Hematopoietic multipotent progenitor cell treated with erythropoietin and hydrocortisone succinate and interleukin-3 and kit ligand, for 17 days (in vitro differentiated cells): ENCODE data around the gene CHIC1.
"Not testable (repeated sequence)": the region's sequence is repeated elsewhere in the genome, so short reads cannot be mapped to it uniquely, and the experiment has no call there.

Source experiments
- DNase-seq: peaks from one replicate; pipeline ENCODE4 v3.0.0-alpha.2; 2015; ENCODE audit warnings: low spot score

Gene CHIC1

GRCh38 chrX:73562984-73563737, at the start of gene CHIC1:
CHIC1 (plus strand) TSS chrX:73563197; CDS start chrX:73563285, 88 bp downstream.
- DNase-seq = peak; percentile 39

DNA sequence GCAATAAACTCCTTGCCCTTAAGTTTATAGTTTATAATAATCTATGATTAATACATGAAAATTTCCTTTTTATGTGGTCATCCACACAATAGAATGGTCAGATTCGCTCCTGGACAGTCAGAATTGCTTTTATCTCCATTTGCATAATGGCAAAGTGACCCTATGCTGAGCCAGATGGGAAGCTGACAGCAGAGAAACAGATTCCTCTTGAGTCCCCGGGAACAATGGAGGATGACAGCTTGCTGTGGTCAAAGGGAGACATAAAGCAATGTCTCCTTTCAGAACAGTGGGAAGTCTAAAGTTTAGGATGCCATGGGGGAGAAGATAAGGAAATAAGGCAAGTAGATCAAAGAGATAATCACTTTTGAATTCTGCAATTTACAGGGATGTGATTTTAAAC, 40.2 kb upstream of the CHIC1 start:
- DNase-seq = not testable (repeated sequence)

DNA sequence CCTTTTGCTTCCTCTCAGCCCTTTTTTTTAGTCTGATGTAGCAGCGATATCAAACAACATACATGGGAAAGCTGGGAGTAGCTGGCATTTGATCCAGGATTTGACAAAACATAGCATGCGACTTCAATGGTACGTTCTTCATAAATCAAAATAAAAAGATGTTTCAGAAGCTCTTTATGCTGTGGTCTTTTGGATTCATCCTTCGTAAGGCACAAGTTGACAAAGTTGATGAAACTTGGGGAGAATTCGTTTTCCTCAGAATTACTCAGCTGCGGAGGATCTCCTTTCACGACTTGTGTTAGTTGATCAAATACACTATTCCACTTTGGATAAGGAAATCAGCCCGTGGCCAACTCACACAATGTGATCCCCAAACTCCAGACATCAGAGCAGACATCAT, 38.1 kb upstream of the CHIC1 start:
- DNase-seq = no peak

- DNase-seq = no peak
Observed at GRCh38 chrX:73525928-73526690, 36.9 kb upstream of the CHIC1 start.

- not testable (repeated sequence) for DNase-seq
Observed at GRCh38 chrX:73531655-73532054, 31.3 kb upstream of the CHIC1 start.

- DNase-seq = no peak
Observed at GRCh38 chrX:73556159-73556558, 6.8 kb upstream of the CHIC1 start.

- no peak for DNase-seq
Observed at GRCh38 chrX:73561801-73562200, 1.2 kb upstream of the CHIC1 start.

- DNase-seq = peak; percentile 2
Observed at GRCh38 chrX:73562458-73562857, 539 bp upstream of the CHIC1 start.

DNA sequence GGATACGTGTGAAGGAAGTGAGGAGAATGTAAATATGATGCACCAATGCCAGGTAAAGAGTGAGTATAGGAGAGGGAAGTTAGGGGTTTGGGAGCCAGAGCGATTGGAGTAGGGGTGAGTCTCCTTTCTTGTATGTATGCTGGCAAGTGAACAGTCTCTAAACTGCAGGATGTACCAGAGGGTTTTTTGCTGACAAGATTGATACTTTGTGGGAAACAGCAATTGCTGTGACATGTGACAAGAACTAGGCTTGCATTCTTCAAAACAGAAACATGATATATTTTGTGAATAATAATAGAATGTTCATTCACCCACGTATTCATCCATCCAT, 706 bp downstream of the CHIC1 start:
- DNase-seq = peak; percentile 3

- no peak for DNase-seq
Observed at GRCh38 chrX:73577361-73577760, 14.4 kb downstream of the CHIC1 start.

GRCh38 chrX:73581002-73581628, 18.1 kb downstream of the CHIC1 start:
- DNase-seq = no peak

DNA sequence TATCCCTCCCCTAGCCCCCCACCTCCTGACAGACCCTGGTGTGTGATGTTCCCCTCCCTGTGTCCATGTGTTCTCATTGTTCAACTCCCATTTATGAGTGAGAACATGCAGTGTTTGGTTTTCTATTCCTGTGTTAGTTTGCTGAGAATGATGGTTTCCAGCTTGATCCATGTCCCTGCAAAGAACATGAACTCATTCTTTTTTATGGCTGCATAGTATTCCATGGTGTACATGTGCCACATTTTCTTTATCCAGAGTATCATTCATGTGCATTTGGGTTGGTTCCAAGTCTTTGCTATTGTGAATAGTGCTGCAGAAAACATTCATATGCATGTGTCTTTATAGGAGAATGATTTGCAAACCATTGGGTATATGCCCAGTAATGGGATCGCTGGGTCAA, 34.8 kb downstream of the CHIC1 start:
- not testable (repeated sequence) for DNase-seq

DNA sequence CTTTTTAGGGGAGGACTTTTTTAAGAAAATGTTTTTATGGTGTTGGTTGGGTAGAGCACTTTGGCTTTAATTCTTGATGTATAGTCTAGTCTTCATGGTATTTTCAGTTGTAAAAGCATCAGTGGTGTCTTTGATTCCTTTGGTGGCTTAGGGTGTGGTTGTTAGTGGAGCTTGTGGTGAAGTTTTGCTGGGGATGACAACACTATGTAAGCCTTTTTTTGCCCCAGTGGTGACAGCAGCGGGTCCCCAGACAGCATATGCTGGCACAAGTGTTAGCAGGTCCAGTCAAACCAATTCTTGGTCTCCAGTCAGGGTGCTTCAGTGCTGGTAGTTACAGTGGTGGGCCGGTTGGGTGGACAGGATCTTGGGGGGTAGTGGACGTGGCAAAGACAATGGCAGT, 52.0 kb downstream of the CHIC1 start:
- no peak for DNase-seq

- not testable (repeated sequence) for DNase-seq
Observed at GRCh38 chrX:73641669-73642068, 78.7 kb downstream of the CHIC1 start.

GRCh38 chrX:73647212-73647611, 84.2 kb downstream of the CHIC1 start:
- DNase-seq = no peak

- no peak for DNase-seq
Observed at GRCh38 chrX:73647632-73648322, 84.8 kb downstream of the CHIC1 start.

DNA sequence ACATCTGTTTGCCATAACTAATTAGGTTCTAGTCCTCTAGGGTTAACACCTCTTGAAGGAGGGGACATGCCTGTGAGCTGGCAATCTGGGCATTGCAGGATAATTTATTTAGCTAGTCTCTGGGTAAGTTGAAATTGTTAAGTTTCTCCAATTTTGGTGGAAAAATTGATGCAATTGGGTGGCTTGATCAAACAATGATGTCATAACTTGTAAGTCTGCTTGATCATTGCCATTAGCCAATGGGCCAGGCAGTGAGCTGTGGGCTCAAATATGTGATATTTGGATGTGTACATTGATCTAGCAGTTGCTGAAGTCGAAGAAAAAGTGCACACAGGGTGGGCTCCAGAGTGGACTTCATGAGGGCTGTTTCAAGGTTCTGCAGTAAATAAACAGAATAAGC, 98.3 kb downstream of the CHIC1 start:
- DNase-seq = not testable (repeated sequence)

DNA sequence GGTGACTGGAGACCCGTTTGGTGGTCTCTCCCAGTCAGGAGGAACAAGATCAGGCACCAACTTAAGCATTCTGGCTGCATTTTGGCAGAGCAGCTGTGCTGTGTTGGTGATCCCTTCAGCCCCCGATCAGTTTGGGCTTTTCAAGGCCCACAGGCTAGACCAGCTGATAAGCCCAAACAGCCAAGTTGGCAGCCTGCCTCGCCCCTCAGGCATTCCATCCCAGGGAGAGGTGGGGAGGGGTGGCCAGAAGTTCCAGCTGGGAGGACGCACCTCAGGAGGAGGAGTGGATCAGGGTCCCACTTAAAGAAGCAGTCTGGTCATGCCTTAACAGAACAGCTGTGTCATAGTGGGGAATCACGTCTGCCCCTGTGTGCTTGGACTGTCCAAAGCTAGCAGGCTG, 105.8 kb downstream of the CHIC1 start:
- DNase-seq = no peak

GRCh38 chrX:73681408-73681807, 118.4 kb downstream of the CHIC1 start:
- no peak for DNase-seq

DNA sequence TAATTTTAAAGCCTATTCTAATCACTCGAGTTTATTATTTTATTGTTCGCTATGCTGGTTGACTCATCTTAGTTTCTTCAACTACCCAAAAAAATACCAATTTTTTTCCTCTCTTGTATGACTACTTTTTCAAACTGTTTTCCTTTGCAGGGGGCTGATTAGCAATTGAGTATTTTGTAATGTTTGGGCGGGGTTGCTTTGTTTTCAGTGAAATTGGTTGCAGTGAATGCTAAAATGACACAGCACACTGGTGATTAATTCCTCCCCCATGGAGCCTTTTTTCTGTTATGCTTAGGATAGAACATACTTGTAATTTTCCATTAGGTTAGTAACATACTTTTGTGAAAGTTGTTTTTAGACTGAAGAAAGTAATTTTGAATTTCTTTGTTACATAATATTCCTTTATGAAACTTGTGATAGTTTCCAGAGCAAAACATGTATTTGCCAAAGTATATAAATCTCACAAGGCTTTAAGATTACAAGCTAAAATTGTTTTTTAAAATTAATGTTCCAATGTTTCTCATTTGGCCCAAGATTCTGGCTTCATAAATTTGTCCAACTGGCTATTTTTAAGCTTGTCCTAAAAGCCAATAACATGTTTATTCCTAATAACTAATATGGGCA, 120.4 kb downstream of the CHIC1 start:
- no peak for DNase-seq

DNA sequence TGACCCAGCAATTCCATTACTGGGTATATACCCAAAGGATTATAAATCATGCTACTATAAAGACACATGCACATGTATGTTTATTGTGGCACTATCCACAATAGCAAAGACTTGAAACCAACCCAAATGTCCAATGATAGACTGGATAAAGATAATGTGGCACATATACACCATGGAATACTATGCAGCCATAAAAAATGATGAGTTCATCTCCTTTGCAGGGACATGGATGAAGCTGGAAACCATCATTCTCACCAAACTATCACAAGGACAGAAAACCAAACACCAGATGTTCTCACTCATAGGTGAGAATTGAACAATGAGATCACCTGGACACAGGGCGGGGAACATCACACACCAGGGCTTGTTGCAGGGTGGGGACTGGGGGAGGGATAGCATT, 144.0 kb downstream of the CHIC1 start:
- DNase-seq = not testable (repeated sequence)

GRCh38 chrX:73728602-73729001, 165.6 kb downstream of the CHIC1 start:
- no peak for DNase-seq
